ENCODE results near the gene NRXN2. TPM values are rescaled to one million over a fixed set of nuclear protein-coding genes. Genes with fewer than 3 reads are reported as not detected.

NRXN2 gene
- total RNA-seq, 1 donor from 2014 or later, result 1.9 TPM

GRCh38 chr11:64647019-64647779, 75.8 kb downstream of the NRXN2 start:
- intact Hi-C loops (cut with DNase I), result no loop called here
- ATAC-seq (no peak), DNase-seq (ENCODE audit: missing footprints) (no peak)

GRCh38 chr11:64644647-64645275, 78.2 kb downstream of the NRXN2 start:
- intact Hi-C loops (cut with DNase I), result no loop called here
- DNase-seq (ENCODE audit: missing footprints), result peak; percentile 9
- no peak for ATAC-seq

GRCh38 chr11:64643920-64644646, 78.9 kb downstream of the NRXN2 start:
- ATAC-seq (no peak), DNase-seq (ENCODE audit: missing footprints) (peak; percentile 15)
- intact Hi-C loops (cut with DNase I), result no loop called here

GRCh38 chr11:64643256-64643881, 79.6 kb downstream of the NRXN2 start:
- intact Hi-C loops (cut with DNase I), result no loop called here
- DNase-seq (ENCODE audit: missing footprints), result no peak
- peak; percentile 34 for ATAC-seq

GRCh38 chr11:64642871-64643255, 80.1 kb downstream of the NRXN2 start:
- no peak for ATAC-seq
- peak; percentile 32 for DNase-seq (ENCODE audit: missing footprints)
- intact Hi-C loops (cut with DNase I), result no loop called here

- DNase-seq (ENCODE audit: missing footprints), result peak; percentile 42
- intact Hi-C loops (cut with DNase I), result no loop called here
- ATAC-seq, result no peak
Observed at GRCh38 chr11:64642418-64642735, 80.6 kb downstream of the NRXN2 start.

GRCh38 chr11:64641596-64642417, 81.2 kb downstream of the NRXN2 start:
- DNase-seq (ENCODE audit: missing footprints) (no peak), ATAC-seq (no peak)
- intact Hi-C loops (cut with DNase I), result no loop called here

GRCh38 chr11:64639885-64640284, 83.1 kb downstream of the NRXN2 start:
- intact Hi-C loops (cut with DNase I), result no loop called here
- DNase-seq (ENCODE audit: missing footprints), result peak; percentile 26

GRCh38 chr11:64638829-64639228, 84.2 kb downstream of the NRXN2 start:
- intact Hi-C loops (cut with DNase I), result no loop called here
- ATAC-seq (no peak), DNase-seq (ENCODE audit: missing footprints) (peak; percentile 41)

More at GRCh38 chr11:64639885-64640284, 83.1 kb downstream of the NRXN2 start:
- ATAC-seq, result no peak

GRCh38 chr11:64638018-64638665, 84.9 kb downstream of the NRXN2 start:
- ATAC-seq (no peak), DNase-seq (ENCODE audit: missing footprints) (peak; percentile 58)
- intact Hi-C loops (cut with DNase I), result no loop called here

GRCh38 chr11:64637334-64638017, 85.5 kb downstream of the NRXN2 start:
- ATAC-seq, result no peak
- intact Hi-C loops (cut with DNase I), result no loop called here
- DNase-seq (ENCODE audit: missing footprints), result no peak

GRCh38 chr11:64633555-64634159, 89.3 kb downstream of the NRXN2 start:
- intact Hi-C loops (cut with DNase I), result no loop called here
- ATAC-seq, result no peak
- no peak for DNase-seq (ENCODE audit: missing footprints)

GRCh38 chr11:64632654-64633053, 90.3 kb downstream of the NRXN2 start:
- intact Hi-C loops (cut with DNase I), result no loop called here
- ATAC-seq, result no peak
- no peak for DNase-seq (ENCODE audit: missing footprints)

- intact Hi-C loops (cut with DNase I), result no loop called here
- no peak for ATAC-seq
- DNase-seq (ENCODE audit: missing footprints), result no peak
Observed at GRCh38 chr11:64632237-64632636, 90.8 kb downstream of the NRXN2 start.

GRCh38 chr11:64631675-64632074, 91.3 kb downstream of the NRXN2 start:
- intact Hi-C loops (cut with DNase I), result no loop called here
- no peak for ATAC-seq
- DNase-seq (ENCODE audit: missing footprints), result no peak

- intact Hi-C loops (cut with DNase I), result no loop called here
- ATAC-seq (peak; percentile 24), DNase-seq (ENCODE audit: missing footprints) (no peak)
Observed at GRCh38 chr11:64629796-64630562, 93.0 kb downstream of the NRXN2 start.

- DNase-seq (ENCODE audit: missing footprints) (no peak), ATAC-seq (no peak)
- intact Hi-C loops (cut with DNase I), result no loop called here
Observed at GRCh38 chr11:64629103-64629502, 93.9 kb downstream of the NRXN2 start.
